NCI-H345 treated with DMSO at 0.1 percent for 48 hours (cell line): ENCODE measurements around the gene KLHDC7A.

Experiments used
- DNase-seq: peaks from one replicate; lab custom pipeline; 2025; ENCODE audit not compliant: unreplicated experiment; lab: John Stamatoyannopoulos, UW

Gene KLHDC7A

DNA sequence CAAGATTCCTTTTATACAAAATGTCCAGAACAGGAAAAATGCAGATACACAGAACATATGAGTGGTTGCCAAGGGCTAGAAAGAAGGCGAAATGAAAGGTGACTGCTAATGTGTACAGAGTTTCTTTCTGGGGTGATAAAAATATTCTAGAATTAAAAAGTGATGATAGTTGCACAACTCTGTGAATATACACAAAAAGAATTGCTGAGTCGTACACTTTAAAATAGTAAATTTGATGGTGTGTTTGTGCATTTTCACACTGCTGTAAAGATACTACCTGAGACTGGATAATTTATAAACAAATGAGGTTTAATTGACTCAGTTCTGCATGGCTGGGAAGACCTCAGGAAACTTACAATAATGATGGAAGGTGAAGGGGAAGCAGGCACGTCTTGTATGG lies 23.9 kb downstream of the KLHDC7A start:
- DNase-seq: no peak

DNA sequence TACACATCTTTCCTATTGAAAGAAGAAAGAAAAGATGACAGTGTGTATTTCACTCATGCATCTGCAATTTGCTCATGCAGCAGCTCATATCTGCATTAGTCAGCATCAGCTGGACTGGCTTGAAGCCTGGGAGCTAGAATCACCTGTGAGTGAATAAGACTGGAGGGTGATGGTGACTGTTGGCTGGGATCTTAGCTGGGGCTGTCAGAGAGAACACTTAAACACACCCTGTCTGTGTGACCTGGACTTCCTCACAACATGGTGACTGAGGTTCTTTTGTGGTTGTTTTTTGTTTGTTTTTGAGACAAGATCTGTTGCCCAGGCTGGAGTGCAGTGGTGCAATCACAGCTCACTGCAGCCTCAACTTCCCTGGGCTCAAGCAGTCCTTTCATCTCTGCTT lies 24.9 kb downstream of the KLHDC7A start:
- DNase-seq: no peak

DNA sequence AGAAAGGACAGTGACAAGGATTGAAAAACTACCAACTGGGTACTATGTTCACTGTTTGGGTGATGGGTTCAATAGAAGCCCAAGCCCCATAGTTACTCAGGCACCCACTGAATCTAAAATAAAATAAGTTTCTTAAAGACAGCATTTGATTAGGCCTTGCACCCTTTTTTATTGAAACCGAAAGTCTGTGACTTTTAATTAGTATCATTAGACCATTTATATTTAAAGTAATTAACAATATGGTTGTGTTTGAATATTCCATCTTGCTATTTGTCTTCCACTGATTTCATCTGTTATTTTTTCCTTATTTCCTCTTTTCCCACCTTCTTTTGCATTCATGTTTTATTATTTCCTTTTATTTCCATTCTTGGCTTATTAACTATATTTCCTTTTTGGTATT lies 27.4 kb downstream of the KLHDC7A start:
- no peak for DNase-seq

DNA sequence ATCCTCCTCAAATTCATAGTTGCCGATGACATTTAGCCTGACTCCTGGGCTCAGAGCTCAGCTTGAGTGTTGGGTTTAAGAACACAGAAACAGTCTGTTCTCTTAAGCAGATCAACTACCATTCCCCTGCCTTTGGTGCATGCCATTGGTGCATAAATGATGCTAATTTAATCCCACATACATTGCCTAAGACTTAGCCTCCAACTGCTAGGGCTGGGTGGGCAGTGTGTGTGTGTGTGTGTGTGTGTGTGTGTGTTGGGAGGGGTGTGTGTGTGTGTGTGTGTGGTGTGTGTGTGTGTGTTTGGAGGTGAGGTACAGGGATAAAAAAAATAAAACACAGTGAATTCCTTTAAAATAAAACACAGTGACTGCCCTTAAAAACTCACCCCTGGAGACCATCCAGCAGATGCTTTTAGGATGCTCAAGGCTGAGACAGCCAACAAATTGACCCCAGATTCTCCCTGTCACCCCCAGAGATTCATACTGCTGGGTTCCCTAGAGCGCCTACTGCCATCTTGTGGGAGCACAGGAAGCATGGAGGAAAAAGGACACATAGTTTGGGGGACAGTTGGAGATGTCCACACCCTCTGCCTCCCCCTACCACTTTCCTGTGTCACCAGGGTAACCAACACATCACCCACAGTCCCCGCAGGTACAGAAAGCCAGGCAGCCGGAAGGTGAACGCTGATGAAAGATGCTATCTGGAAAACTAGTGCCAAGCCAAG lies 30.6 kb downstream of the KLHDC7A start:
- no peak for DNase-seq

DNA sequence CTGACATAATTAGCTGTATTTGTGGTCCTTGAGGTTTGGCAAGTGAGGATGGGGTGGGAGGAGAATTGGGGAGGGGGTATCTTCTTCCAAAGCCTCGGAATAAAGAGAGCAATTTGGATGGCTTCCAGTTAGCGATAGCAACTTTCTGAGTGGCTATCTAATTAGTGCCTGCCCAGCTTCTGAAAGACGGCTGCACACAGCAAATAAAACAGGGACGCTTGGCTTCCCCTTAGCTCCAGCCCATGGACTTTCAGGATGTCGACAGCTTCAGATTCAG lies 31.1 kb downstream of the KLHDC7A start:
- DNase-seq: no peak

DNA sequence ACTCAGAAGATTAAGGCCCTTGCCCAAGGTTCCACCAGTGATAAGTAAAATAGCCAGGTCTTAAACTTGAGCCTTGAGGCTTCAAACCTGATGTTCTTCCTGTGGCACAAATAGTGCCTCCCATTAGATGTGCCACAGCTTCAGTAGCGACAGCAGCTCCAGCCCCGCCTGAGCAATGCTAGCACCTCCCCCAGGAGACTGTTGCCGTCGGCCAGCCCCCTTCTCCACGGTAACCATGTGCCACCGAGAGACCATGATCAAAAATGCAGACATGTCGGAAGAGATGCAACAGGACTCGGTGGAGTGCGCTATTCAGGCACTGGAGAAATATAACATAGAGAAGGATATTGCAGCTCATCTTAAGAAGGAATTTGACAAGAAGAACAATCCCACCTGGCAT lies 32.2 kb downstream of the KLHDC7A start:
- DNase-seq: no peak

DNA sequence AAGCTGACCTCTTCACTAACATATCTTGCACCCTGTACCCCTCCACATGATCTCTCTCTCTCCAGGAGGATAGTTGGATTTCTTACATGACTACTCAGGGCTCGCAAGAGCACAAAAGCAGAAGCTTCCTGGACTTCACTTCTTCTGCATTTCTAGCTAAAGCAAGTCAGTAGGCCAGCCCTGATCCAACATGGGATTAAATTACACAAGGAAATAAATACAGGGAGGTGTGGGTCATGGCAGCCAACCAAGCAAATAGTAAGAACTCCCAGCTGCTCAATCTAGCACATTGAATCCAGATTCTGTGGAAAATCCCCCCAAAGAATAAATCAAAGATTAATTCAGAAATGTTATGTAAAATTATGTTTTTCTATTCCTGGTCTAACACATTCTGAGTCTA lies 33.3 kb downstream of the KLHDC7A start:
- DNase-seq: no peak

DNA sequence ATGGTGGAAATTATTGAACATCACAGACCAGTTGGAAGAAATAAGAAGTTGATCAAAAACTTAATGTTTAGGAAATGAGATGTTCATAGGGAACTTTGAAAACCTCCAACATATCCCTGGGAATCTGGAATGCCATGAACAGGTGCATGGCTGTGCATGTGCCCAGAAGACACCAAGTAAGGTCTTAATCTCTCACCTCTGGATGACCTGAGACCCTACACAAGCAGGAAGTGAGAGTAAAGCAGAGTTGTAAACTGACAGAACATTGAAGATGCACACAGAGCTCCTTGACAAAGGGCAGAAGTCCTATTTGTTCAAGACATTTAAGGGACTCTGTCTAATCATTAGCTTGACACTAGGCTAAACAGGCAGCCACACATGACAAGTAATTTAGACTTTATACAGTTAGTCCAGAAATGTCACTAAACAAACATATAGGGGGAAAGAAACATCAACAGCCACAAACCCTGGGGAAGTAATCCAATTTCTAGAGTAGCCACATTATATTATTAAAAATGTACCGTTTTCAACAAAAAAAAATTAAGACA lies 34.5 kb downstream of the KLHDC7A start:
- no peak for DNase-seq

DNA sequence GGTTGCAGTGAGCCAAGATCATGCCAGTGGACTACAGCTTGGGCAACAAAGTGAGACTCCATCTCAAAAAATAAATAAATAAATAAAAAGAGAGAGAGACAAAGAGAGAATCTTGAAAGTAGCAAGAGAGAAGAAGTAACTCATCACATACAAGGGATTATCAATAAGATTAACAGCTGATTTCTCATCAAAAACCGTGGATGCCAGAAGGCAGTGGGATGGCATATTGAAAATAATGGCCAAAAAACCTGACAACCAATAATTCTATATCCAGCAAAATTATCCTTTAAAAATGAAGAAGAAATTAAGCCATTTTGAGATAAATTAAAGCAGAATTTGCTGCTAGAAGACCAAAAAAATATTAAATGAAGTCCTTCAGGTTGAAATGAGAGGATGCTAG lies 35.7 kb downstream of the KLHDC7A start:
- DNase-seq: no peak

DNA sequence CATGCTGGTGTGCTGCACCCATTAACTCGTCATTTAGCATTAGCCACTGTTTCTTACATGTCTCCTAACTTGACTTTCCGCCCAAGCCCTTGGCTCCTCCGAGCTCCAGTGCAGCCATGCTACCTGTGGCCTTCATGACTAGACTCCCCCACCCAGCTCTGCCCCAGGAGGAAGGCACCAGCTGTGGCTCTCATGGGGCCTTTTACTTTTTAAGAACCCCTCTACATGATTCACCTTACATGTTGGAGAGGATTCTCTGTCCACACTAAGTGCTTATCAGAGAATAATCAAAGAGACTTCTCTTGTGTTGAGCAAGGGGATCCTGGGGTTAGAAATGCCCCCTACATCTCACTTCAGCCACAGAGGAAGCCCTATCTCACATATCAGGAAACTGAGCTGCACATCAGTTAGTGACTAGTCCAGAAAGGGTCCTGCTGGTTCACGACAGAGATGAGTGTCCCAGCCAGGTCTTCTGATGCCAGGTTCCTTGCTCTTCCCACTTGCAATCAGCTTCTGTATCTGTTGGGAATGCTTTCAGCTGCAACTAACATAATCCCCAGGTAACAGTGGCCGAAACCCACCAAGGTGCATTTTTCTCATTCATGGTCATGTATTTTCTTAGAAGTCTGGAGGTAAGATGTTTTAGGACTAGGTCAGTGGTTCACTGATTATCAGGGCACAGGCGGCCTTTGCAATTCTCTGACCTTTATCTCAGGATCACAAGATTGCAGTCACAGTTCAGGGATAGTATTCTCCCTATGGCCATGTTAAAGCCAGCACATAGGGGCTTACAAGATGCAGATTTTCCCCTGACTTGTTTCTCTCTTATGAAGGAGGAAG lies 45.9 kb downstream of the KLHDC7A start:
- no peak for DNase-seq

DNA sequence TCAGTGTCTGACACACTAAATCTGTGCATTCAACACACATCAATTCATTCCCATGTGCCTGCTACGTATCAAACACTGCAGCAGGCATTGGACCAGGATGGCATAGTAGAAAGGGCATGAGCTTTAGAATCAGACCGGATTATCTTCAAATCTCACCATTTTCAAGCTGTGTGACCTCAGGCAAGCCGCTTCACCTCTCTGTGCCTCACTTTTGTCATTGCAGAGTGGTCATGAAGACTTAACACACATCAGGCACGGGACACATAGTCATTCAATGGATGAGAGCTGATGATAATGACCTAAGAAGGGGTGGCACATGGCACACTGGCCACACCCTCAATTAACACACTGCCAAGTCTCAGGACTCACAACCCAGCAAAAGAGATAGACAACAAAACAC lies 46.8 kb downstream of the KLHDC7A start:
- DNase-seq: no peak

DNA sequence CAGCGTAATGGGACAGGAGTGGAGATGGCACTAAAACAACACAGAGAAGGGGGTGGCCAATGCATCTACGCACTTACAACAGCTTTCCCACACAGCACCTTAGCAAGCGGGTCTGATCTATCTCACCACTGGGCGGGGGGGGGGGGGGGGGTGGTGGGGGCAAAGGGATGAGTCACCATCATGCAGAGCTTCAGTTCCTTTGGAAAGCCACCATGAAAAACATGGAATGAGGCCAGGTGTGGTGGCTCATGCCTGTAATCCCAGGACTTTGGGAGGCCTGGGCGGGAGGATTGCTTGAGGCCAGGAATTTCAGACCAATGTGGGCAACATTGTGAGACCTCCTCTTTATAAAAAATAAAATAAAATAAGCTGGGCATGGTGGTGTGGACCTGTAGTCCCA lies 47.2 kb downstream of the KLHDC7A start:
- DNase-seq: no peak

DNA sequence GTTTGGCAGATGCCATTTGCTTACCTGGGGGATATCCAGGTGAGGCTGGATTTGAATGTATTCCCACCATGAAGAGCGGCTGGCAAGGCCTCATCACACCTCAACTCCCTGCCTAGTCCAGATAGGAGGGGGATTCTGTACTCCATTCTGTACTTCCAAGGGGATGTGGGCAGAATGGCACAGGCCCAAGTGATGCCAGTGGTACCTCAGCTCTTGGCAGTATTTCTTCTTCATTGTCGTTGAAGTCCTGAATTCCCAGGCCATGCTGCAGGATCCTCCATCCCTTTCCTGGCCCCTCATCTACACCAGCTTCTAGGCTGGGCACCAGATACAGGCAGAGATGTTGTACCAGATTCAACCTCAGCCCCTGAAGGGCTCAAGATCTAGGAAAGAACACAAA lies 47.9 kb downstream of the KLHDC7A start:
- no peak for DNase-seq

DNA sequence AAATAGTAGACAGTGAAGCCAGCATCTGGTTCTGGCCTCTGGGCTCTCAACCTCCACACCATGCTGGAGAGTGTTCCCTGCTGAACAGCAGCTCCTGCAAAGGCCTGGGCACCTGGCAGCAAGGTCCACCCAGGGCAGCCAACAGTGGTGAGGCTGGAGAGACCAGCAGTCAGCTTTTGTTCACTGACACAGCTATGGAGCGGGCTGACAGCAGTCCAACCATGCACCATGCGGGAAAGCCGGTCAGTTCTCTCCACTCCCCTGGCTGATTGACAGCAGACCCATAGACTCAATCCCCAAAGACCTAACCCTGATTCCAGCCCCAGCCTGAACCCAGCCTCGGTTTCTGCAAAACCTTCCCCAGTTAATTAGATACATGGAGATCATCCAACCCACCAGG lies 49.0 kb downstream of the KLHDC7A start:
- DNase-seq: no peak

DNA sequence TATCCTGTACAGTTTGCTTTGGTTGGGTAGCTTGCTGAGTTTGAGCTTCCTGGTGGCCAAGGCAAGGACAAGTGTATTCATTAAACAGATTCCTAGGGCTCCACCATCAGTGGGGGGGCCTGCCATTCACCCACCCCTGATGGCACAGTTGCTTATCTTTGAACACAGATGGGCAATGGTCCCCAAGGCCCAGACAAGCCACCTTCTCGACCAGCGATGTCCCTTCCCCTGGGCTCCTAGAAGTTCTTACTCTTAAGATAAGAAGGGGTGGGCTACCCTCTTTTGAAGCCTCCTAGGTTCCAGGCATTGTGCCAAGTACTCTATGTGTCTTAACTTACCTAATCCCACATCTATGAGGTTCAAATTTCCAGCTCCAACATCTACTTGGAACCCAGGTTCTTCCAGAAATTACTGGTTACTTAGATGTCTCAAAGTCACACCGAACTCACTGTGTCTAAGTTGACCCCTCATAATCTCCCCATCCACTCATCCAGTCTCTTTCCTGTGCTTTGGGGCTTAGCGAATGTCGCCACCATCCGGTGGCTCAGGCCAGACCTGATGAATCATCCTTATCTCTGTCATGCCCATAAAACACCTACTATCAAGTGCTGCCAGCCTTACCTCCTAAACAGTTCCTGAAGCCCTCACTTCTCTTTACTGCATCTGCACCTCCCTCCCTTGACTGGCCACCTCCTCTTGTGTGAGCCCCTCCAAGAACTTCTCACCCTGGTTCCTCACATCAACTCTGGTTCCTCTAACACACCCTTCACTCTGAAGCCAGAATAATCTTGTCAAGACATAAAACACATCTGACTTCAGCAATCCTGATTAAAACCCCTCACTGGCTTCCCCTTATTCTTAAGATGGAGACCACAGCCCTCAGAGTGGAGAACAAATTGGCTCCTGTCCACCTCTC lies 50.1 kb downstream of the KLHDC7A start:
- no peak for DNase-seq

DNA sequence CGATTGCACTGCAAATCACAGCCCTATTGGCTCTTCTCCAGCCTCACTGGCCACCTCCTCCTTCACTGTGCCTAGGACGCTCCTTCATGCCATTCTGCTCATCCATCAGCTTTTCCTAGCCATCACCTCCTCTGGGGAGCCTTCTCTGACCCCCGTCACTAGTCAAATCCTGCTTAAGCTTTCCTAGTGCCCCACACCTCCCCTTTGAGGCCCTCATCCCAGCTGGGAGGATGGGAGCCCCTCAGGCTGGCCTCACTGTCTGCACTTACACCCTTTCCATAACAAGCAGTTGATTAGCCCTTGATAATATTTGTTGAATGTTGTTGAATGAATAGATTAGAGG lies 50.7 kb downstream of the KLHDC7A start:
- no peak for DNase-seq

DNA sequence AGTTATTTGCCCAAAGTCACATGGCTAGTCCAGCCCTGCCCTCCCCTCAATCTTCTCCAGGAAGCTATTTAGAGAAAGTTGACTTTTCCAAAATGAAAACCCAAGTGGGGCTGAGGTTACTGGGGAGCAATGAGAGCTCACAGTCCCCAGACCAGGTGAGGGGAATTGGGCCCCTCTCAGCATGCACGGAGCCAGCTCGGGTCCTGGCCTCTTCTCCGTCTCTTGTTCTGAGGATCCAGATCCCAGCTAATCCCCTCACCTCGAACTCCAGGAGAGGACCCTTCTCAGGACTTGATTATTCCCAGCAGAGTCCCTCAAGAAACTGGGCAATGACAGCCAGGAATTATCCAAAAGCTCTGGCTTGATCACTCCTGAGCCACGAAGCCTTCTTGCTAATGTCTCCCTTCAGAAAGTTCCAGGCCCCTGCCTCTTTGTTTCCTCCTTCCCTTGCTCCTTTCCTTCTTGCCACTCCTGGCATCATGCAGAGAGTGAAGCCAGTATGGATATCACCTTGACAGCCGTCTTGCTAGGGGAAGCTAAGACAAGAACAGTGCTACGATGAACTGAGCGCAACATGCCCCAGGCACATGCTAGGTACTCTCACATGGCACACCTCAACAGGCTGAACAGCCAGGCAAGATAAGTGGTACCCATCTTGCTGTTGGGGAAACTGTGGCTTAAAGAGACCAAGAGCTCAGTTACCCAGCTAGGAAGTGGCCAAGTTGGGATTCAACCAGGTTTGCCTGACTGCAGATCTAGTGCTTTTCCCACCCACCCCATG lies 51.9 kb downstream of the KLHDC7A start:
- DNase-seq: no peak

DNA sequence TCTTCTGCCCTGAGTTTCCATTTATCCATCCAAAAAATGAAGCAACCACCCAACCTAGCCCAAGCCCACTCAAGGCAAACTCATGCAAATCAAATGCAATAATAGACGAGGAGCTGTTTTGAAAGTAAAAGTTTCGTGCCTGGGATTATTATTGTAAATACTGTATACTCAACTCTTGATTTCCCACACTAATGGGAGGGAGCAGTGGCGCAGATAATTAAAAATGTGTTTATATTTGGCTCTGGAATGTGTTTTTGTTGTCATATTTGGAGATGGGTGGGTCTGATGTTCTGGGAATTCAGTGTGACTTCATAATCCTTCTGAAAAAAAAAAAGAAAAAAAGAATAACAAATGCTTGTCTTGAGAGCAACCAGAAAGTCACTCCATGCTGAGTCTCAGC lies 52.5 kb downstream of the KLHDC7A start:
- no peak for DNase-seq

DNA sequence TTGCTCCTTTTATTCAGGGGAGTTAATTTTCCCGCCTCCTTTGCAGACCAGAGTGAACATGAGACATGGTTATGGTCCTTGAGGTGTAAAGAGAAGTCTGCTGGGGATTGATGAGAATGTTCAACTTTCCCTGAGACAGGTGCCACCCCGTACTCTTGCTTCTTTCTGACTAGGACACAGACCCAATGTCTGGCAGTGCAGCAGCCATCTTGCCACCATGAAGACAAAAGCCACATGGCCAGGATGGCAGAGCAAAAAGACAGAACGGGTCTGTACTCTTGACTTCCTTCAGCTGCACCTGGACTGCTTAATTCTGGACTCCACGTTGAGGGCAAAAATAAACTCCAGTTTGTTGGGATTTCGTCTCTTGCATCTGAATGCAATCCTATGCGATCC lies 54.1 kb downstream of the KLHDC7A start:
- DNase-seq: no peak
